H1 (cell line): ENCODE data around the gene MIER2. TPM values are rescaled to one million over a fixed set of nuclear protein-coding genes. Genes with fewer than 3 reads are reported as not detected.

ENCODE experiments used
- CTCF ChIA-PET: fragments of 300-600 bp; sonication (Branson Sonifier 250); formaldehyde crosslinking; loops from one replicate; lab custom pipeline; 2021; ENCODE audit not compliant: partially characterized antibody; lab: Charles Lee
- POLR2A ChIA-PET: fragments of 300-600 bp; sonication (Branson Sonifier 250); formaldehyde crosslinking; loops from one replicate; lab custom pipeline; 2021; ENCODE audit warnings: inconsistent platforms; ENCODE audit not compliant: partially characterized antibody; lab: Charles Lee
- DNase-seq, 2 experiments: peaks; one replicate each; pipeline versions ENCODE4 v3.0.0 to v3.0.0-alpha.2; 2010 to 2022; ENCODE audit warnings: low spot score in 2 of 2, low read depth in 1 of 2, mixed read lengths in 1 of 2
- FAIRE-seq: peaks from 2 replicates; lab custom pipeline; 2011; peaks lifted over from hg19 to GRCh38; lab: Jason Lieb, UNC
- H2AFZ ChIP-seq: 2 replicates; pipeline ENCODE4 v1.8.1; 2012; ENCODE audit warnings: low read length, inconsistent platforms
- H2AK5ac ChIP-seq: 2 replicates; pipeline ENCODE4 v1.6.1; 2013; ENCODE audit warnings: low read depth, low read length
- H2BK120ac ChIP-seq: replicated peaks from 2 replicates; pipeline ENCODE3; 2013; ENCODE audit warnings: low read depth, low read length, inconsistent platforms
- H2BK12ac ChIP-seq: 2 replicates; pipeline ENCODE4 v1.6.1; 2013; ENCODE audit warnings: low read depth, low read length
- H2BK15ac ChIP-seq: 2 replicates; pipeline ENCODE4 v1.6.1; 2013; ENCODE audit warnings: low read length
- H2BK20ac ChIP-seq: 2 replicates; pipeline ENCODE4 v1.6.1; 2013; ENCODE audit warnings: low read length
- H2BK5ac ChIP-seq: 2 replicates; pipeline ENCODE4 v1.6.1; 2013; ENCODE audit warnings: low read depth, low read length
- H3K14ac ChIP-seq: 2 replicates; pipeline ENCODE4 v1.6.1; 2013; ENCODE audit warnings: inconsistent platforms; ENCODE audit not compliant: insufficient read length
- H3K18ac ChIP-seq: 2 replicates; pipeline ENCODE4 v1.6.1; 2013; ENCODE audit warnings: low read length; ENCODE audit errors: extremely low read depth
- H3K23ac ChIP-seq: 2 replicates; pipeline ENCODE4 v1.6.1; 2013; ENCODE audit warnings: inconsistent platforms; ENCODE audit not compliant: insufficient read length
- H3K23me2 ChIP-seq: 2 replicates; pipeline ENCODE4 v1.6.1; 2013; ENCODE audit warnings: low read depth, low read length
- H3K27ac ChIP-seq: 2 replicates; pipeline ENCODE4 v1.6.1; 2011; ENCODE audit warnings: low read depth, low read length, inconsistent platforms
- H3K27me3 ChIP-seq, 4 experiments: replicated peaks in 1 of 4; 1 replicate in 1 of 4; 2 replicates in 3 of 4; pipeline versions ENCODE4 v1.6.1 to v1.8.1; 2011 to 2013; ENCODE audit warnings: low read length in 3 of 4, mild to moderate bottlenecking in 3 of 4, inconsistent platforms in 2 of 4, mixed read lengths in 2 of 4, moderate library complexity in 1 of 4; ENCODE audit not compliant: control insufficient read depth in 3 of 4, insufficient read depth in 3 of 4; ENCODE audit errors: extremely low read depth in 1 of 4
- H3K36me3 ChIP-seq, 4 experiments: 2 replicates each; pipeline versions ENCODE4 v1.6.1 to v1.8.1; 2011 to 2013; ENCODE audit warnings: mild to moderate bottlenecking in 4 of 4, low read length in 3 of 4, moderate library complexity in 2 of 4, control low read depth in 1 of 4, inconsistent platforms in 1 of 4; ENCODE audit not compliant: insufficient read depth in 4 of 4, control insufficient read depth in 2 of 4
- H3K4ac ChIP-seq: replicated peaks from 2 replicates; pipeline ENCODE3; 2013; ENCODE audit warnings: low read length, low read depth, mixed read lengths, inconsistent platforms; ENCODE audit not compliant: insufficient read length
- H3K4me1 ChIP-seq, 4 experiments: replicated peaks in 1 of 4; 1 replicate in 1 of 4; 2 replicates in 3 of 4; pipeline versions ENCODE4 v1.6.1 to v1.8.1; 2011 to 2013; ENCODE audit warnings: low read length in 3 of 4, inconsistent platforms in 2 of 4, mixed read lengths in 1 of 4; ENCODE audit not compliant: insufficient read depth in 4 of 4, control insufficient read depth in 3 of 4
- H3K4me2 ChIP-seq, 2 experiments: 2 replicates each; pipeline versions ENCODE4 v1.6.1 to v1.8.1; 2011 to 2013; ENCODE audit warnings: low read depth in 2 of 2, low read length in 2 of 2, control low read depth in 1 of 2, inconsistent platforms in 1 of 2, mild to moderate bottlenecking in 1 of 2; ENCODE audit not compliant: insufficient read depth in 1 of 2
- H3K4me3 ChIP-seq, 4 experiments: fragments of 200-600, 300-600 bp in 1 of 4; sonication (generic), shearing (Covaris generic), sonication (Bioruptor Twin) in 1 of 4; 2 replicates each; pipeline versions ENCODE4 v1.5.1 to v1.8.1; 2011 to 2016; ENCODE audit warnings: low read length in 4 of 4, low read depth in 3 of 4, control low read depth in 2 of 4, inconsistent platforms in 2 of 4, mild to moderate bottlenecking in 2 of 4, mixed read lengths in 1 of 4, moderate library complexity in 1 of 4; ENCODE audit not compliant: insufficient read depth in 2 of 4; ENCODE audit errors: extremely low read depth in 1 of 4
- H3K56ac ChIP-seq: replicated peaks from 2 replicates; pipeline ENCODE3; 2013; ENCODE audit warnings: low read depth, mild to moderate bottlenecking, mixed read lengths, low read length, inconsistent platforms; ENCODE audit not compliant: insufficient read length
- H3K79me1 ChIP-seq: 2 replicates; pipeline ENCODE4 v1.6.1; 2013; ENCODE audit warnings: low read depth, low read length, control low read depth
- H3K79me2 ChIP-seq, 2 experiments: 2 replicates each; pipeline versions ENCODE4 v1.6.1 to v1.8.1; 2012 to 2013; ENCODE audit warnings: low read length in 2 of 2, mild to moderate bottlenecking in 2 of 2, inconsistent platforms in 1 of 2; ENCODE audit not compliant: insufficient read depth in 2 of 2, control insufficient read depth in 1 of 2
- H3K9ac ChIP-seq, 4 experiments: replicated peaks in 1 of 4; 1 replicate in 1 of 4; 2 replicates in 3 of 4; pipeline versions ENCODE4 v1.6.1 to v1.8.1; 2011 to 2013; ENCODE audit warnings: low read depth in 3 of 4, low read length in 3 of 4, control low read depth in 2 of 4, mild to moderate bottlenecking in 2 of 4, moderate library complexity in 2 of 4, inconsistent platforms in 1 of 4; ENCODE audit errors: extremely low read depth in 1 of 4
- H3K9me3 ChIP-seq, 2 experiments: 2 replicates each; pipeline versions ENCODE4 v1.6.1 to v1.8.1; 2012 to 2013; ENCODE audit warnings: mild to moderate bottlenecking in 2 of 2, moderate library complexity in 2 of 2, control low read depth in 1 of 2, inconsistent platforms in 1 of 2, low read depth in 1 of 2, low read length in 1 of 2, mixed read lengths in 1 of 2; ENCODE audit not compliant: insufficient read depth in 2 of 2
- H4K20me1 ChIP-seq, 2 experiments: replicated peaks in 1 of 2; 2 replicates each; pipeline versions ENCODE3 to v1.8.1; 2011 to 2013; ENCODE audit warnings: inconsistent platforms in 2 of 2, low read length in 2 of 2, mild to moderate bottlenecking in 1 of 2; ENCODE audit not compliant: insufficient read depth in 2 of 2, control insufficient read depth in 1 of 2
- H4K5ac ChIP-seq: 2 replicates; pipeline ENCODE4 v1.6.1; 2013; ENCODE audit warnings: low read length, low read depth, mixed read lengths, inconsistent platforms; ENCODE audit not compliant: insufficient read length
- H4K8ac ChIP-seq: 2 replicates; pipeline ENCODE4 v1.8.0; 2013; ENCODE audit warnings: mild to moderate bottlenecking, moderate library complexity, low read length, inconsistent platforms; ENCODE audit not compliant: insufficient read depth; ENCODE audit errors: extremely low read depth
- H4K91ac ChIP-seq: replicated peaks from 2 replicates; pipeline ENCODE3; 2013; ENCODE audit warnings: low read length, mixed read lengths, inconsistent platforms; ENCODE audit not compliant: insufficient read length
- SP4 ChIP-seq: IDR thresholded peaks from 2 replicates; pipeline ENCODE4 v1.6.1; 2012; ENCODE audit warnings: low read length, inconsistent platforms
- ZNF274 ChIP-seq: IDR thresholded peaks from 2 replicates; pipeline ENCODE4 v1.7.0; 2012; ENCODE audit warnings: low read length, borderline replicate concordance; ENCODE audit errors: extremely low read depth
- whole genome bisulfite sequencing, 2 experiments: shearing (Covaris generic) in 1 of 2; methylation state at CpG; one replicate each; pipeline versions ENCODE4 v1.1.6 to v1.1.7; 2013 to 2015; ENCODE audit warnings: low lambda C conversion rate in 2 of 2, mixed read lengths in 2 of 2, inconsistent platforms in 1 of 2, low coverage in 1 of 2, missing lambda C conversion rate in 1 of 2; ENCODE audit not compliant: insufficient replicate concordance in 2 of 2, insufficient coverage in 1 of 2, insufficient read length in 1 of 2; ENCODE audit errors: extremely low coverage in 1 of 2, missing lambda C conversion rate in 1 of 2; 5-methylcytosine and 5-hydroxymethylcytosine counted together
- polyA plus RNA-seq, 7 experiments: library from polyadenylated mRNA; depleted of rRNA in 3 of 7; stranded (reverse) in 5 of 7; unstranded in 2 of 7; fragments of >200 nt in 5 of 7; fragments of 200-250 nt in 2 of 7; gene quantifications; 1 replicate in 5 of 7; 2 replicates in 1 of 7; 4 replicates in 1 of 7; pipeline versions ENCODE4 v1.2.1 to v1.2.3, GENCODE V29; 2011 to 2013; ENCODE audit warnings: missing spikeins in 2 of 7, mixed read lengths in 2 of 7
- total RNA-seq: library from RNA; stranded (reverse); fragmentation: NEBNext Ultra II Directional; extraction: Animal tissue kit (Norgen Biotek cat#: 25700); gene quantifications from 2 replicates; pipeline ENCODE4 v1.2.1, GENCODE V29; 2021

MIER2 gene
- total and polyA plus RNA-seq, 2 of the 8 experiments (the other 6 are each of a cell fraction or from before 2014, with no cell fraction given) = 30.3 to 48.3 TPM

DNA sequence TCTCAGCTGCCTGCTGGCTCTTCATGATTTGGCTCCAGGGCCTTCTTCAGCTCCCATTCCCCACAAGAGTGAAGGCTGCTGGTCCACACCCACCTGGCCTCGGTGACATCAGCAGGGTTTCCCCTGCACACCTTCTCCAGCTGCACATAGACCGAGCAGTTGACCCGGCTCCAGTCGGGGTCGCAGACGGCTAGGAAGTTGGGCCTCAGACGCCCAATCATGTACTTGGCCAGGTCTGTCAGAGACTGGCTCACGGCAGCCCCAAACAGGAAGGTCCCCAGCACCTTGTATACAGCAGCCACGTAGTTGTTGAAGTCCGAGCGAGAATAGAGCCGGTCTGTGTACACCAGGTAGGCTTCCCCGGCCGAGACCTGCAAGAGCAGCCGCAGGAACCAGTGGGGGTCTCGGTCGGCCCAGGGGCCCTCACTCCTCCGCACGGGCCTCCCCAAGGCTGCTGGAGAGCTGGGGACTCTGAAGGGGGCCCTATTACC, 57.2 kb downstream of the MIER2 start:
- Histone ChIP-seq H4K20me1 (peaks cover 0 to 2% of the 10 kb centered on the region in 2 experiments), H3K27ac (no peak overlapping the region), H3K14ac (no peak overlapping the region), H3K56ac (no peak overlapping the region), H3K4me3 (no peak overlapping the region), H2BK12ac (0 out of 2 replicates have a peak overlapping the region, but pooled peaks have one; percentile 60), H2BK15ac (no peak overlapping the region), H3K4me1 (peaks cover 7 to 23% (median 18%) of the 10 kb centered on the region in 4 experiments), H3K36me3 (peaks cover 0 to 22% (median 6%) of the 10 kb centered on the region in 4 experiments; a peak in 5 of 8 replicates), H2BK20ac (no peak overlapping the region), H4K91ac (peak overlapping the region; percentile 65), H3K79me2 (peaks cover 0 to 23% of the 10 kb centered on the region in 2 experiments; a peak in 3 of 4 replicates), H2BK120ac (no peak overlapping the region), H3K9me3 (peaks cover 0 to 9% of the 10 kb centered on the region in 2 experiments; a peak in 1 of 4 replicates), H2AK5ac (peak overlapping the region; percentile 20; the same call in 1 of the 2 replicates), H3K79me1 (peaks cover 3% of the 10 kb centered on the region; the same call in 1 of the 2 replicates), H3K23me2 (peaks cover 2% of the 10 kb centered on the region; the same call in 1 of the 2 replicates), H3K18ac (no peak overlapping the region), H2AFZ (no peak overlapping the region), H3K4ac (no peak overlapping the region), H2BK5ac (no peak overlapping the region), H3K9ac (no peak overlapping the region), H3K27me3 (no peaks in the 10 kb centered on the region), H4K8ac (no peak overlapping the region; the same call in 1 of the 2 replicates), H3K23ac (no peak overlapping the region), H3K4me2 (no peak overlapping the region), H4K5ac (no peak overlapping the region)
- FAIRE-seq (no peak), DNase-seq (no peak)
- 97% methylated on average over 18 of the region's 19 CpGs; no CpG with 5 or more reads in 1 of the 2 experiments for WGBS, 2 experiments
- POLR2A ChIA-PET = interaction anchor here (1.2 to 5.7 kb wide), 2 partner anchors 10 to 57 kb away, joined by 4 to 88 read pairs; partner anchors contain the start of gene MIER2
- CTCF ChIA-PET = interaction anchor here (0.9 to 2.7 kb wide), 2 partner anchors 9 to 20 kb away, joined by 3 to 10 read pairs; no protein-coding TSS in a partner anchor
- TF ChIP-seq ZNF274 (no peak), SP4 (no peak)
